Activated CD8-positive, alpha-beta memory T cell treated with anti-CD3 and anti-CD28 coated beads, Interleukin-2, amount 10 ng/mL, durations not matched to agents 7 days and 5 days (primary cell): ENCODE results near the gene STX5. TPM values are rescaled to one million over a fixed set of nuclear protein-coding genes. Genes with fewer than 3 reads are reported as not detected.
"Not testable (repeated sequence)": the region's sequence is repeated elsewhere in the genome, so short reads cannot be mapped to it uniquely, and the experiment has no call there.

Experiments
- ATAC-seq: fragments of 150-1000 bp; cut with Tn5 transposase; one replicate; pipeline ENCODE4 v1.10.0; 2021; ENCODE audit warnings: moderate library complexity
- CTCF ChIA-PET: fragments of 350-600 bp; sonication (Branson Sonifier 250); formaldehyde crosslinking; loops from one replicate; lab custom pipeline; 2021; ENCODE audit warnings: antibody characterized with exemption; lab: Charles Lee
- DNase-seq: peaks from one replicate; pipeline ENCODE4 v3.0.0-alpha.2; 2020
- H3K27ac Mint-ChIP-seq: one replicate; pipeline ENCODE4 v1.8.0; 2021; ENCODE audit warnings: mild to moderate bottlenecking, mixed read lengths
- H3K27me3 Mint-ChIP-seq: one replicate; pipeline ENCODE4 v1.8.0; 2021; ENCODE audit warnings: mixed read lengths
- H3K36me3 Mint-ChIP-seq: one replicate; pipeline ENCODE4 v1.8.0; 2021; ENCODE audit warnings: mild to moderate bottlenecking, mixed read lengths
- H3K4me1 Mint-ChIP-seq: one replicate; pipeline ENCODE4 v1.8.0; 2021; ENCODE audit warnings: mixed read lengths
- H3K4me3 Mint-ChIP-seq: one replicate; pipeline ENCODE4 v1.8.0; 2021; ENCODE audit warnings: mild to moderate bottlenecking, moderate library complexity, mixed read lengths
- H3K9me3 Mint-ChIP-seq: one replicate; pipeline ENCODE4 v1.8.0; 2022; ENCODE audit warnings: low read depth, mixed read lengths
- total RNA-seq, 2 experiments: library from RNA; stranded (reverse); gene quantifications; one replicate each; pipeline ENCODE4 v1.2.3, GENCODE V29; 2021

The STX5 gene
- total RNA-seq, 2 experiments from 2014 or later, result 30.8 to 38.4 TPM

DNA sequence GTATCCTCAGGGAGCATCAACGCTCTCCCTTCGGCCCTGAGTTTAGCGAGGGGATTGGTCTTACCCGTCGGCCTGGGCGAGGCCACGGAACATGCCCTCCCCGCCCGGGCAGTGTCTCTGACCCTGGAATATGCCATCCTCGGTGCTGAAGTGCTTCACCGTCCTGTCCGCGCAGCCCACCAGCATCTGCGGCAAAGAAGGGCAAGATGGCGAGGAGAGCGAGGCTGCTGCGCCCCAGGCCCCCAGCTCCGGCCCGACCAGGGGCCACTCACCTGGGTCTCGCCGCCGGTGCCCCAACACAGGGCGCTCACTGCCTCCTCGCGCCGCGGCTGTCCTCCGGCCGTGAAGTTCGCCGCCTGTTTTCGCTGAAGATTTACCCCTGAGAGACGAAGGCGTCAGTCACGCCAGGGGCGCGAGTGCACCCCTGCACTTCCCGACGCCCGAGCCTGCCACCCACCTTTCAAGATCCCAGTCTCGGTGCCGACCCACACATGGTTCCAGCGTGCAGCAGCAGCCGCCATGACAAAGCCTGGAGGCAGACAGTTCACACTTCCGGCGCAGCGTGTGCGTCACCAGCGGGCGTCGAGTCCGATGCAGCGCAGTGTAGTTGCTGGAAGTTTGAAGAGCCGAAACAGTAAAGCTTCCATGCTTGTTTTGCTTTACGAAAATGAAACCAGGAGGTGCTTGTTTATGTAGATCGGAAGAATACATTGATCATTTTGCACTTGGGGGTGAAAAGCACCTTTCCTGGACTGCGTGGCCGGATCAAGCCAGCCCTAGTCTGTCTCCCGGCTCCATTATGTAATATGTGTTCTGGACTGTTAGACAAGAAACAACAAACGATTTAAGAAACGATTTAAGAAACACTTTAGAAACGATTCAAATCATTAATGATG is 7.4 kb upstream of the STX5 start, which contains the start of gene WDR74:
TSS of gene WDR74 (minus strand) at position 541 of the 896 bp plus-strand sequence. CDS start at position 521, 20 bp downstream.
- DNase-seq (peak; percentile 96), ATAC-seq (peak; percentile 54)
- Mint-ChIP-seq H3K36me3 (peaks cover 19% of the 10 kb centered on the region), H3K4me3 (no peak within 1 kb of the TSS), H3K27ac (no peak within 1 kb of the TSS), H3K9me3 (no peaks in the 10 kb centered on the region), H3K27me3 (no peaks in the 10 kb centered on the region), H3K4me1 (peaks cover 28% of the 10 kb centered on the region)
- CTCF ChIA-PET, result interaction anchor here (0.7 to 2.9 kb wide), 4 partner anchors 15 to 53 kb away, joined by 3 to 41 read pairs (median 13); partner anchors contain the start of genes SLC3A2 and TMEM179B

- H3K4me3 Mint-ChIP-seq, result no peak overlapping the region
- H3K27me3 Mint-ChIP-seq, result no peaks in the 10 kb centered on the region
- CTCF ChIA-PET, result no interaction called here
- H3K27ac Mint-ChIP-seq, result no peak overlapping the region
- H3K36me3 Mint-ChIP-seq, result peaks cover 26% of the 10 kb centered on the region
- DNase-seq (no peak), ATAC-seq (no peak)
- H3K9me3 Mint-ChIP-seq, result no peaks in the 10 kb centered on the region
- peaks cover 42% of the 10 kb centered on the region for H3K4me1 Mint-ChIP-seq
Measured at GRCh38 chr11:62835336-62835735, 3.5 kb upstream of the STX5 start.

GRCh38 chr11:62832336-62833234 is 734 bp upstream of the STX5 start, which contains the start of gene TEX54:
TEX54 (minus strand) TSS chr11:62832841.
- peaks cover 25% of the 10 kb centered on the region for H3K36me3 Mint-ChIP-seq
- no peak for ATAC-seq
- DNase-seq, result peak; percentile 54
- no peaks in the 10 kb centered on the region for H3K9me3 Mint-ChIP-seq
- peak within 1 kb of the TSS; percentile 86 for H3K4me3 Mint-ChIP-seq
- peaks cover 36% of the 10 kb centered on the region for H3K4me1 Mint-ChIP-seq
- H3K27me3 Mint-ChIP-seq, result no peaks in the 10 kb centered on the region
- CTCF ChIA-PET, result interaction anchor here (0.8 to 3.1 kb wide), 6 partner anchors 42 to 105 kb away, joined by 3 to 22 read pairs (median 3); partner anchors contain the start of genes HNRNPUL2 and TMEM179B
- H3K27ac Mint-ChIP-seq, result peak within 1 kb of the TSS; percentile 98

GRCh38 chr11:62830904-62831519 is 839 bp downstream of the STX5 start:
- Mint-ChIP-seq H3K4me1 (peaks cover 30% of the 10 kb centered on the region), H3K36me3 (peaks cover 23% of the 10 kb centered on the region), H3K27ac (peak overlapping the region; percentile 98), H3K9me3 (no peaks in the 10 kb centered on the region), H3K27me3 (no peaks in the 10 kb centered on the region), H3K4me3 (peak overlapping the region; percentile 86)
- ATAC-seq (no peak), DNase-seq (no peak)
- CTCF ChIA-PET, result interaction anchor here (0.8 to 4.3 kb wide), 3 partner anchors 40 to 50 kb away, joined by 3 to 28 read pairs (median 4); partner anchors contain the start of gene TMEM179B

DNA sequence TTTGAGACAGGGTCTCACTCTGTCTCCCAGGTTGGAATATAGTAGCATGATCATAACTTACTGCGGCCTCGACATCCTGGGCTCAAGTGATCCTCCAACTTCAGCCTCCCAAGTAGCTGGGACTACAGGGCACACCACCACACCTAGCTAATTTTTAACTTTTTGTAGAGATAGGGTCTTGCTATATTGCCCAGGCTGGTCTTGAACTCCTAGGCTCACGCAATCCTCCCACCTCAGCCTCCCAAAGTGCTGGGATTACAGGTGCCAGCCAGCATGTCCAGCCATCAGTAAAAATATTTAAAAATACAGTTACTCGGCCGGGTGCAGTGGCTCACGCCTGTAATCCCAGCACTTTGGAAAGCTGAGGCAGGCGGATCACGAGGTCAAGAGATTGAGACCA is 3.7 kb downstream of the STX5 start:
- not testable (repeated sequence) for DNase-seq, H3K27ac Mint-ChIP-seq, H3K9me3 Mint-ChIP-seq, ATAC-seq, H3K4me3 Mint-ChIP-seq, H3K27me3 Mint-ChIP-seq
- peaks cover 30% of the 10 kb centered on the region for H3K36me3 Mint-ChIP-seq
- peaks cover 29% of the 10 kb centered on the region for H3K4me1 Mint-ChIP-seq
- CTCF ChIA-PET, result interaction anchor here (1.0 to 4.3 kb wide), 6 partner anchors 22 to 236 kb away, joined by 3 to 28 read pairs (median 4); partner anchors contain the start of genes SLC3A2, TMEM179B and TUT1

- ATAC-seq, result no peak
- H3K36me3 Mint-ChIP-seq, result peaks cover 38% of the 10 kb centered on the region
- CTCF ChIA-PET, result interaction anchor here (2.0 kb wide), 1 partner anchor 37 kb away, joined by 11 read pairs; the partner anchor contains the start of gene TMEM179B
- peaks cover 13% of the 10 kb centered on the region for H3K4me1 Mint-ChIP-seq
- no peak overlapping the region for H3K4me3 Mint-ChIP-seq
- no peaks in the 10 kb centered on the region for H3K27me3 Mint-ChIP-seq
- H3K9me3 Mint-ChIP-seq, result no peaks in the 10 kb centered on the region
- peak overlapping the region; percentile 2 for H3K27ac Mint-ChIP-seq
- no peak for DNase-seq
Measured at GRCh38 chr11:62823677-62824076, 8.2 kb downstream of the STX5 start.

GRCh38 chr11:62817129-62817528 is 14.7 kb downstream of the STX5 start:
- Mint-ChIP-seq H3K36me3 (peaks cover 19% of the 10 kb centered on the region), H3K4me3 (no peak overlapping the region), H3K27ac (no peak overlapping the region), H3K27me3 (no peaks in the 10 kb centered on the region), H3K4me1 (peaks cover 2% of the 10 kb centered on the region), H3K9me3 (no peaks in the 10 kb centered on the region)
- CTCF ChIA-PET, result interaction anchor here (1.0 to 3.4 kb wide), 2 partner anchors 30 to 39 kb away, joined by 3 to 18 read pairs; partner anchors contain the start of gene TMEM179B
- DNase-seq (no peak), ATAC-seq (no peak)

GRCh38 chr11:62816557-62816956 is 15.3 kb downstream of the STX5 start:
- Mint-ChIP-seq H3K9me3 (no peaks in the 10 kb centered on the region), H3K4me1 (peaks cover 2% of the 10 kb centered on the region), H3K4me3 (no peak overlapping the region), H3K27me3 (no peaks in the 10 kb centered on the region), H3K27ac (no peak overlapping the region), H3K36me3 (peaks cover 19% of the 10 kb centered on the region)
- CTCF ChIA-PET, result interaction anchor here (1.0 to 3.4 kb wide), 3 partner anchors 10 to 40 kb away, joined by 3 to 18 read pairs (median 3); partner anchors contain the start of gene TMEM179B
- DNase-seq (no peak), ATAC-seq (no peak)

GRCh38 chr11:62811659-62812058 is 20.2 kb downstream of the STX5 start:
- no peaks in the 10 kb centered on the region for H3K27me3 Mint-ChIP-seq
- peaks cover 9% of the 10 kb centered on the region for H3K4me1 Mint-ChIP-seq
- DNase-seq, result no peak
- H3K9me3 Mint-ChIP-seq, result no peaks in the 10 kb centered on the region
- no peak for ATAC-seq
- H3K36me3 Mint-ChIP-seq, result peaks cover 10% of the 10 kb centered on the region
- no peak overlapping the region for H3K4me3 Mint-ChIP-seq
- CTCF ChIA-PET, result no interaction called here
- H3K27ac Mint-ChIP-seq, result no peak overlapping the region

DNA sequence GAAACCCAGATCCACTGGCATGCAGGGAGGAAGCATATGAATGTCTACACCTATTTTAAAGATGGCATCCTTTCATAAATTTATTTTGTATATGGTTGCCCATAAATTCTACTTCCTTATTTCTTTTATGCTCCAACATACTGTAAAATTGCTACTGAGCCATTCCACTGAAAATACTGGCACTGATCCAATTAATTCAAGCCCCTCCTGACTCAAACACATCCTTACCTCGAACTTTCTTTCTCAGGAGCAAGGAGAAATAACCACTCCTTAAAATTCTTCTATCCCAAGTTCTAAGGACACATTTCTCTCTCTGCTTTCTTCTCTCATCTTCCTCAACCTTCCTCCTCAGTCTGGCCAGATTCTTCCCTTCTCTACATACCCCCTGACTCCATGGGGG is 21.1 kb downstream of the STX5 start:
- ATAC-seq, result no peak
- CTCF ChIA-PET, result no interaction called here
- Mint-ChIP-seq H3K27me3 (no peaks in the 10 kb centered on the region), H3K4me3 (no peak overlapping the region), H3K27ac (no peak overlapping the region), H3K36me3 (peaks cover 7% of the 10 kb centered on the region), H3K4me1 (peaks cover 17% of the 10 kb centered on the region), H3K9me3 (no peaks in the 10 kb centered on the region)
- no peak for DNase-seq

GRCh38 chr11:62806611-62807121 is 25.2 kb downstream of the STX5 start:
- Mint-ChIP-seq H3K4me3 (peak overlapping the region; percentile 99), H3K36me3 (peaks cover 23% of the 10 kb centered on the region), H3K27ac (peak overlapping the region; percentile 98), H3K4me1 (peaks cover 48% of the 10 kb centered on the region), H3K27me3 (no peaks in the 10 kb centered on the region), H3K9me3 (no peaks in the 10 kb centered on the region)
- ATAC-seq (no peak), DNase-seq (no peak)
- CTCF ChIA-PET, result interaction anchor here (1.1 to 3.2 kb wide), 8 partner anchors 9 to 215 kb away, joined by 3 to 24 read pairs (median 5); partner anchors contain the start of genes SLC3A2, TMEM179B and TUT1

DNA sequence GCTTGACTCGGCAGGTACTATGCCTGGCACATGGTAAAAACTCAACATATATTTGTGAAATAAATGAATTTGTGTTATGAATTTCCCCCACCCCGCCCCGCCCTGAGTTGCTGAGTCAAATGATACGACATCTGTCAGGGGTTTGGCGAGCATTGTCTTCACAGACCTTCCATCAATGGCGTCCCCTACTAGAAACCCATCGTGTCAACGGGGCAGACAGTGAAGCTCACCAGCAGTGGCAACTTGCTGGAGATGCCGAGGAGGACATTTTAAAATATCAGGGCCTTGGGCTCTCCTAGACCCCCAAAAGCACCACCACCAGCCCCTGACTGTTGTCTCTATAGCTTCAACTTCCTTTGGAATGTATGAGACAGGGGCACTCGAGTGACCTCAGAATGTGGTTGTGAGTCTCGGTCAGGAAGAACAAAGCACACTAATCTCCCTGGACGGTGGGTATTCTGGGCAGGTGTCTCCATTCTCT is 25.9 kb downstream of the STX5 start:
- Mint-ChIP-seq H3K4me3 (peak overlapping the region; percentile 99), H3K27ac (peak overlapping the region; percentile 98), H3K4me1 (peaks cover 49% of the 10 kb centered on the region), H3K9me3 (no peaks in the 10 kb centered on the region), H3K36me3 (peaks cover 30% of the 10 kb centered on the region), H3K27me3 (no peaks in the 10 kb centered on the region)
- ATAC-seq (no peak), DNase-seq (peak; percentile 58)
- CTCF ChIA-PET, result interaction anchor here (0.6 to 3.2 kb wide), 11 partner anchors 10 to 214 kb away, joined by 3 to 24 read pairs (median 4); partner anchors contain the start of genes SLC3A2, TMEM179B and TUT1
